Cardiac muscle cell (in vitro differentiated cells and primary cell): ENCODE measurements around the gene MZB1. TPM values are rescaled to one million over a fixed set of nuclear protein-coding genes. Genes with fewer than 3 reads are reported as not detected.

Experiments
- DNase-seq, 2 donors: peaks; one replicate each; pipeline versions ENCODE4 v3.0.0 to v3.0.0-alpha.2; 2010 to 2017; ENCODE audit warnings: low read depth in 1 of 2, low spot score in 1 of 2
- H3K27ac ChIP-seq: fragments of 200-600 bp; sonication (generic); 2 replicates; pipeline ENCODE4 v1.5.1; 2016
- H3K27me3 ChIP-seq: fragments of 200-600 bp; sonication (generic); 2 replicates; pipeline ENCODE4 v1.6.0; 2016; ENCODE audit warnings: control low read depth
- H3K36me3 ChIP-seq: fragments of 200-600 bp; sonication (generic); 2 replicates; pipeline ENCODE4 v1.5.1; 2016; ENCODE audit warnings: control low read depth
- H3K4me1 ChIP-seq: fragments of 200-600 bp; sonication (generic); 2 replicates; pipeline ENCODE4 v1.8.1; 2017; ENCODE audit warnings: low read depth, mild to moderate bottlenecking, mixed run types
- H3K4me3 ChIP-seq: fragments of 200-600 bp; sonication (generic); 2 replicates; pipeline ENCODE4 v1.5.1; 2016; ENCODE audit warnings: mild to moderate bottlenecking
- H3K9me3 ChIP-seq: fragments of 200-600 bp; sonication (generic); 2 replicates; pipeline ENCODE4 v1.5.1; 2017; ENCODE audit warnings: low read depth, mild to moderate bottlenecking, control low read depth
- CTCF ChIP-seq: IDR thresholded peaks from 2 replicates; pipeline ENCODE4 v1.5.1; 2012; ENCODE audit warnings: low read depth, mild to moderate bottlenecking, low read length
- polyA plus RNA-seq: library from polyadenylated mRNA; unstranded; fragments of >200 nt; fragmentation: Nextera tagmentation; extraction: Ambion mirVana; gene quantifications from 2 replicates; pipeline ENCODE4 v1.2.1, GENCODE V29; 2016
- total RNA-seq: library from RNA; depleted of rRNA; stranded (reverse); fragments of >200 nt; gene quantifications from 2 replicates; pipeline ENCODE4 v1.2.3, GENCODE V29; 2016

The MZB1 gene
- total and polyA plus RNA-seq, 2 experiments from 2014 or later = 1.3 to 5.3 TPM

GRCh38 chr5:139396691-139397090, 7.0 kb upstream of the MZB1 start:
- Histone ChIP-seq H3K36me3 (peaks cover 4% of the 10 kb centered on the region), H3K9me3 (no peaks in the 10 kb centered on the region), H3K27me3 (peaks cover 11% of the 10 kb centered on the region), H3K4me3 (no peak overlapping the region), H3K4me1 (no peaks in the 10 kb centered on the region), H3K27ac (peak overlapping the region; percentile 30)
- DNase-seq = no peak
- no peak for TF ChIP-seq CTCF

DNA sequence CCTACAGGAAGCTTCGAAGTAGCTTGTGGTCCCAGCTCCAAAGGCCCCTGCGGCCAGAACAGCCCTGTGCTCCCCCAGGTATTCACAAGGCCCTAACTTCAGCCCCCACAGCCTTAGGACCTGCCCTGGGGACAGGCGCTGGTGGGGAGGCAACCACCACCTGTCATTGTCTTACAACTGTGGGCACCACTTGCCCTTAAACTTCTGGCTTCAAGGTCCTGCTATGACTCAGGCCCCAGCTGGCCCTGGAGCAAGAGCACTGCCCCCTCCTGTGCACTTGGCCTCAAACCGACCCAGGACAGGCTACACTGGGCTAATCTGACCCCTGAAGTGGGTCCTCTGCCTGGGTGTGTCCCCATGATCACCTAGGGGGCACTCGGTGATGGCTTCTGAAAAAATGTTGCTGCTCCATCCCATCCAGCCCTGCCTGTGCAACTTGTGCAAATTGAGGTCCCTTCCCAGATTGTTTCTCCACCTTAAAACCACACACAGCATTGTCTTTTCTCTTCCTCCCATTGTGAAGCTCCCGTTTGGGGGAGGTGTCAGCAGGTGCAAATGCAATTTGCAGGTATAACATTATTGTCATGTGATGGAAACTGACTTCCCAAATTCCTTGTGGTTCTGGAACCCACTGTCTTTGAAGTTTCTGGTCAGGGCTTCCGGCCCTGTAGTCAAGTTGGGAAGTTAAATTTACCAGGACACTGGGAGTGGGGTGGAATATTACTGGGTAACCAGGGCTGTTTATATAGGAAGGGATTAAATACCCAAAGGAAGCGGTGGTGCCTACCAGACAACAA, 6.3 kb upstream of the MZB1 start:
- Histone ChIP-seq H3K27me3 (peaks cover 11% of the 10 kb centered on the region), H3K36me3 (no peaks in the 10 kb centered on the region), H3K27ac (peak overlapping the region; percentile 30), H3K4me3 (no peak overlapping the region), H3K4me1 (no peaks in the 10 kb centered on the region), H3K9me3 (no peaks in the 10 kb centered on the region)
- no peak for DNase-seq
- no peak for TF ChIP-seq CTCF

DNA sequence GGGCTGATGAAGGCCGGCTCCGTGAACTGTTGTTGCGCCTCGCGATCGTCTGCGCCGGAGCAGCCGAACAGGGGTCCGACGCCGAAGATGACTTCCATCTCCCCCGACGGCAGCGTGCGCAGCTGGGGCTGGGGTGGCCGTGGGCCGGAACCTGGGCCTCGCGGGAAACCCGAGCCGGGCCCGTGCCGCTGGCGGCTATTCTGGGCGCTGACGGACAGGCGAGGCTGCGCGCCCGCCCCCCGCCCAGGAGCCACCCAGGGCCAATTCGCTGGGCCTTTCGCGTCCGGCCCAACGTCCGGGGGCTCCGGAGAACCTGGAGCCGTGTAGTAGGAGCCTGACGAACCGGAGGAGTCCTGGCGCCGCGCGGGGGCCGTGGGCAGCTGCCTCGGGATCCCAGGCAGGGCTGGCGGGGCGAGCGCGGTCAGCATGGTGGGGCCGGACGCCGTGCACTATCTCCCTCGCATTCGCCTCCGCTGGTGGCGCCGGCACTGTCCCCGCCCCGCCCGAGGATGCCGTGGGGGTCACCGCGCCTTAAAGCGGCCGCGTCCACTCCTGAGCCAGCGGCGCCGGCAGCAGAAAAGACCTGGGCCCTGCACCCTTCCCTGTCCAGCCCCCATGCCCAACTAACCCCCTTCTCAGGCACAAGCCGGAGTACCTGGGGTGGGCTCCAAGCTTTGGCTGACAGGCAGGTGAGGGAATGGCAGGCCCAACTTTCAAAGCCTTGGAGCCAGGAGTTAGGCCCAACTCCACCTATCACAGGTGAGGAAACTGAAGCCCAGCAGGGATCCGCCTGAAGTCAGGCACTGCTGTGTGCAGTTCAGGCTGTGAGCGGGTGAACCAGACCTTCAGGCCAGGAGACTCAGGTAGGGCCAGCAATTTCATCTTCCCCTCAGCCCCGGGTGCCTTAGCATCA, 5.2 kb upstream of the MZB1 start, which contains the start of gene PROB1:
Gene PROB1 (minus strand): TSS at position 451 of the 913 bp plus-strand sequence. CDS start 23 bp downstream, at position 428.
- Histone ChIP-seq H3K36me3 (no peaks in the 10 kb centered on the region), H3K27ac (peak within 1 kb of the TSS; percentile 35), H3K4me1 (no peaks in the 10 kb centered on the region), H3K27me3 (peaks cover 11% of the 10 kb centered on the region), H3K9me3 (no peaks in the 10 kb centered on the region), H3K4me3 (peak within 1 kb of the TSS; percentile 32)
- peak in 1 of 2 donors; percentile 47 for DNase-seq
- no peak for TF ChIP-seq CTCF

GRCh38 chr5:139394123-139394653, 4.5 kb upstream of the MZB1 start:
- Histone ChIP-seq H3K36me3 (no peaks in the 10 kb centered on the region), H3K27ac (peak overlapping the region; percentile 35), H3K4me1 (no peaks in the 10 kb centered on the region), H3K9me3 (no peaks in the 10 kb centered on the region), H3K4me3 (peak overlapping the region; percentile 32), H3K27me3 (peaks cover 11% of the 10 kb centered on the region)
- TF ChIP-seq CTCF = peak; percentile 62
- DNase-seq = peak; percentile 66 to 74

DNA sequence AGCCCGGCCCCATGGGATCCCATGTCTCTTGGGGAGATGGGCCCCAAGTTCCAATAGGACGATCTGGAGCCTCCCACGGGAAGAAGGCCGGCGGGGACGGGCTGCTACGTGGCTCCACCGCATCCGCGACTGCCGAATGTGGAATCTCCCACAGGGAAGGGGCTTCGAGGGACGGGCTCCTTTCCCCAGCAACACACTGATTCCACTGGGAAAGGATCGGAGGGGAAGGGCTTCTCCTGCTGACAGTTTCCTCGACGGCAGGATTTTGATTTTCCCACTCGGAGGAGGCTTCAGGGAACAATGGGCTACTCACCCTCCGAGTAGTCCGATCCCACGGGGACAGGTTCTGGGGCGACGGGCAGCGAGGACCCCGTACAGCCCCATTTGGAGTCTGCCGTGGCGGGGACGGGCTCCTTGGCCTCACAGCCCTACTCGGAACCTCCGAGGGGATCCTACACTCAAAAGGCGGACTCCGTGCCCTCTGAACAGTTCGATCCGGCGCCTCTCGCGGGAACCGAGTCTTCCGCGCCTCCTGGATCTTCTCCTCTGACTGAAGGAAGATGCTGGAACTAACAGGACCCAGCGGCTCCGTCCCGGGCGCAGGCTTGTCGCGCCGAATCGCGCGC, 3.9 kb upstream of the MZB1 start:
- H3K27me3 ChIP-seq = peaks cover 11% of the 10 kb centered on the region
- TF ChIP-seq CTCF = no peak
- no peaks in the 10 kb centered on the region for H3K36me3 ChIP-seq
- no peak for DNase-seq
- peak overlapping the region; percentile 32 for H3K4me3 ChIP-seq
- peaks cover 1% of the 10 kb centered on the region for H3K4me1 ChIP-seq
- no peaks in the 10 kb centered on the region for H3K9me3 ChIP-seq
- H3K27ac ChIP-seq = no peak overlapping the region
